NT2/D1 (cell line): ENCODE measurements around the gene C6orf120.

Source experiments
- YY1 ChIP-seq: IDR thresholded peaks from 2 replicates; pipeline ENCODE4 v1.6.1; 2011; ENCODE audit not compliant: insufficient read length, insufficient read depth
- ZNF274 ChIP-seq: IDR thresholded peaks from 2 replicates; pipeline ENCODE4 v1.6.1; 2011; ENCODE audit warnings: mild to moderate bottlenecking, low read depth, low read length

- TF ChIP-seq YY1 (no peak), ZNF274 (no peak)
Measured at GRCh38 chr6:169729961-169730360, 28.0 kb downstream of the C6orf120 start.
